GM19372 (cell line): Measurements from ENCODE around the gene ALS2.
"Not testable (repeated sequence)": the region's sequence is repeated elsewhere in the genome, so short reads cannot be mapped to it uniquely, and the experiment has no call there.

Experiments
- ATAC-seq: cut with Tn5 transposase; IDR thresholded peaks from one replicate; pipeline ENCODE4 v1.9.1; 2021; ENCODE audit warnings: mild to moderate bottlenecking, low read depth, moderate library complexity; ENCODE audit not compliant: unreplicated experiment

ALS2 gene

GRCh38 chr2:201795607-201796477 lies 15.1 kb upstream of the ALS2 start:
- ATAC-seq, result no peak

- ATAC-seq, result no peak
These were observed 13.6 kb upstream of the ALS2 start for GRCh38 chr2:201794294-201794693.

GRCh38 chr2:201793631-201794030 lies 12.9 kb upstream of the ALS2 start:
- no peak for ATAC-seq

- ATAC-seq, result no peak
These were observed 10.3 kb upstream of the ALS2 start for GRCh38 chr2:201790989-201791388.

- no peak for ATAC-seq
These were observed 9.6 kb upstream of the ALS2 start for GRCh38 chr2:201790291-201790690.

GRCh38 chr2:201789395-201789794 lies 8.7 kb upstream of the ALS2 start:
- ATAC-seq, result no peak

- ATAC-seq, result no peak
These were observed 7.6 kb upstream of the ALS2 start for GRCh38 chr2:201788371-201788770.

- no peak for ATAC-seq
These were observed 5.7 kb upstream of the ALS2 start for GRCh38 chr2:201786471-201786870.

GRCh38 chr2:201785135-201785534 lies 4.4 kb upstream of the ALS2 start:
- no peak for ATAC-seq

- no peak for ATAC-seq
These were observed 3.8 kb upstream of the ALS2 start for GRCh38 chr2:201784563-201784962.

GRCh38 chr2:201781557-201782051 lies 871 bp upstream of the ALS2 start:
- no peak for ATAC-seq

GRCh38 chr2:201779901-201780673 lies 646 bp downstream of the ALS2 start:
- no peak for ATAC-seq

- ATAC-seq, result no peak
These were observed 2.9 kb downstream of the ALS2 start for GRCh38 chr2:201777869-201778268.

GRCh38 chr2:201777043-201777442 lies 3.7 kb downstream of the ALS2 start:
- no peak for ATAC-seq

GRCh38 chr2:201775326-201775725 lies 5.4 kb downstream of the ALS2 start:
- ATAC-seq, result no peak

- ATAC-seq, result no peak
These were observed 6.2 kb downstream of the ALS2 start for GRCh38 chr2:201774546-201774945.

- no peak for ATAC-seq
These were observed 6.7 kb downstream of the ALS2 start for GRCh38 chr2:201773990-201774389.

GRCh38 chr2:201769666-201770373 lies 10.9 kb downstream of the ALS2 start:
- ATAC-seq, result no peak

- ATAC-seq, result no peak
These were observed 11.8 kb downstream of the ALS2 start for GRCh38 chr2:201768918-201769317.

- no peak for ATAC-seq
These were observed 14.9 kb downstream of the ALS2 start for GRCh38 chr2:201765799-201766198.

- ATAC-seq, result not testable (repeated sequence)
These were observed 16.3 kb downstream of the ALS2 start for GRCh38 chr2:201764469-201764868.
